Mucosa of rectum (tissue), 2 donors: Measurements from ENCODE around the gene SUMO3.
A peak's percentile ranks its signal among the peaks of the same experiment; 100 is the strongest.

ENCODE experiments used
- H3K27ac ChIP-seq, 2 donors: one replicate each; pipeline ENCODE4 v1.7.0; 2013; ENCODE audit warnings: inconsistent platforms in 2 of 2, low read depth in 2 of 2, low read length in 2 of 2
- H3K27me3 ChIP-seq, 2 donors: one replicate each; pipeline ENCODE4 v1.7.0; 2013; ENCODE audit warnings: low read length in 2 of 2; ENCODE audit not compliant: control insufficient read depth in 2 of 2, insufficient read depth in 2 of 2
- H3K36me3 ChIP-seq, 2 donors: one replicate each; pipeline ENCODE4 v1.7.0; 2013; ENCODE audit warnings: low read length in 2 of 2; ENCODE audit not compliant: control insufficient read depth in 2 of 2, insufficient read depth in 2 of 2
- H3K4me1 ChIP-seq, 2 donors: one replicate each; pipeline ENCODE4 v1.7.0; 2013; ENCODE audit warnings: low read length in 2 of 2, mild to moderate bottlenecking in 1 of 2; ENCODE audit not compliant: control insufficient read depth in 2 of 2, insufficient read depth in 2 of 2
- H3K4me3 ChIP-seq, 2 donors: one replicate each; pipeline ENCODE4 v1.7.0; 2013; ENCODE audit warnings: low read length in 2 of 2
- H3K9ac ChIP-seq, 2 donors: one replicate each; pipeline ENCODE4 v1.7.0; 2013; ENCODE audit warnings: low read length in 2 of 2, low read depth in 1 of 2, mild to moderate bottlenecking in 1 of 2
- H3K9me3 ChIP-seq, 2 donors: one replicate each; pipeline ENCODE4 v1.7.0; 2013; ENCODE audit warnings: low read length in 2 of 2; ENCODE audit not compliant: control insufficient read depth in 2 of 2
- donor health status: healthy.
- donor health status: Normal muscosa, but diverticular disease.

The SUMO3 gene

GRCh38 chr21:44847261-44848056 lies 29.6 kb upstream of the SUMO3 start:
- H3K9me3 ChIP-seq = no peaks in the 10 kb centered on the region
- peaks cover 16 to 23% of the 10 kb centered on the region in 2 donors for H3K36me3 ChIP-seq
- no peak overlapping the region for H3K27ac ChIP-seq
- no peak overlapping the region for H3K9ac ChIP-seq
- H3K27me3 ChIP-seq = peaks cover 0 to 4% of the 10 kb centered on the region in 2 donors
- peaks cover 46 to 52% of the 10 kb centered on the region in 2 donors for H3K4me1 ChIP-seq
- H3K4me3 ChIP-seq = no peak overlapping the region

GRCh38 chr21:44846485-44847260 lies 28.8 kb upstream of the SUMO3 start:
- Histone ChIP-seq H3K27ac (no peak overlapping the region), H3K4me1 (peaks cover 45 to 51% of the 10 kb centered on the region in 2 donors), H3K9ac (peak overlapping the region in 1 of 2 donors; percentile 47), H3K9me3 (no peaks in the 10 kb centered on the region), H3K27me3 (peaks cover 0 to 4% of the 10 kb centered on the region in 2 donors), H3K36me3 (peaks cover 16 to 21% of the 10 kb centered on the region in 2 donors), H3K4me3 (peak overlapping the region in 1 of 2 donors; percentile 57)

GRCh38 chr21:44846224-44846484 lies 28.3 kb upstream of the SUMO3 start:
- Histone ChIP-seq H3K9me3 (no peaks in the 10 kb centered on the region), H3K4me1 (peaks cover 45 to 51% of the 10 kb centered on the region in 2 donors), H3K27ac (no peak overlapping the region)

DNA sequence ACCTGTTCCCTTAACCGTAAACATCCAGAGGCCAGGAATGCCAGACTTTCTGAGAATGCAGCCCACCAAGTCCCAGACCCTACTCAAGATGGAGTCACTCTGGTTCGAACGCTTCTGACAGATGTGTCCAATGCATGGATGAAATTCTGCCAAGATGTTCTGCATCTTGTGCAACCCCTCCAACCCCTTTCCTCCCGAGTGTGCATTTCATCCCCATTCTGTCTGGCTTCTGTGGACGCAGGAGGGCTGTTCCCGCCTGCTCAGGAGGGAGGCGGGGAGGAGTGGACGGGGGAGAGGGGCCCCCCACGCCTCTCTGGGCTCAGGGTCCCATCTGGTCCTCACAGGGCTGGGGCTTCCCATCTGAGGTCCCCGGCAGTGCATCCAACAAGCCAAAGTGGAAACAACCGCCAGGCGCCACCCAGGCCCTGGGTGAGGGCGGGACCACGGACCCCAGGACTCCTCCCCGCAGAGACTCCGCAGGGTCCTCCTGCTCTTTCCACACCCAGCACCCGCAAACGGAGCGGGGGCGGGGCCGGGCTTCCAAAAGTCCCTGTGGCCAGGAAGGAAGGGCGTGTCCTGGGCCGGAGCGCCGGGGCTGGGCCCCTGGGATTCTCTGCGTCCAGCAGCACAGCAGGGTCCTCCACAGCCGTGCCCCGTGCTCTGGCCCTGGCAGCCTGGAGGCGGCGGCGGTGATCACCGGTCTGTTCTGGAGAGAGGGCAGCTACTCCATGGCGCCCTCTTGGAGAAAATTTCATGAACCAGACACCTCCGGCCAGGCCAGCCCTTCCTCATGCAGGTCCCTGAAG lies 27.8 kb upstream of the SUMO3 start:
- peak overlapping the region; percentile 24 to 57 for H3K4me3 ChIP-seq
- peak overlapping the region; percentile 29 to 32 for H3K9ac ChIP-seq

More at GRCh38 chr21:44846224-44846484, 28.3 kb upstream of the SUMO3 start:
- Histone ChIP-seq H3K36me3 (peaks cover 13 to 19% of the 10 kb centered on the region in 2 donors), H3K27me3 (peaks cover 0 to 4% of the 10 kb centered on the region in 2 donors), H3K4me3 (peak overlapping the region; percentile 24 to 57), H3K9ac (peak overlapping the region in 1 of 2 donors; percentile 29)

GRCh38 chr21:44844256-44844655 lies 26.4 kb upstream of the SUMO3 start:
- Histone ChIP-seq H3K4me3 (no peak overlapping the region), H3K9ac (no peak overlapping the region), H3K27me3 (peaks cover 0 to 4% of the 10 kb centered on the region in 2 donors), H3K4me1 (peaks cover 35 to 39% of the 10 kb centered on the region in 2 donors), H3K9me3 (no peaks in the 10 kb centered on the region), H3K27ac (no peak overlapping the region), H3K36me3 (peaks cover 2 to 3% of the 10 kb centered on the region in 2 donors)

More for the DNA sequence above, 27.8 kb upstream of the SUMO3 start:
- H3K36me3 ChIP-seq = peaks cover 8 to 14% of the 10 kb centered on the region in 2 donors
- H3K27ac ChIP-seq = no peak overlapping the region
- peaks cover 0 to 4% of the 10 kb centered on the region in 2 donors for H3K27me3 ChIP-seq
- H3K9me3 ChIP-seq = no peaks in the 10 kb centered on the region
- peaks cover 45 to 50% of the 10 kb centered on the region in 2 donors for H3K4me1 ChIP-seq

DNA sequence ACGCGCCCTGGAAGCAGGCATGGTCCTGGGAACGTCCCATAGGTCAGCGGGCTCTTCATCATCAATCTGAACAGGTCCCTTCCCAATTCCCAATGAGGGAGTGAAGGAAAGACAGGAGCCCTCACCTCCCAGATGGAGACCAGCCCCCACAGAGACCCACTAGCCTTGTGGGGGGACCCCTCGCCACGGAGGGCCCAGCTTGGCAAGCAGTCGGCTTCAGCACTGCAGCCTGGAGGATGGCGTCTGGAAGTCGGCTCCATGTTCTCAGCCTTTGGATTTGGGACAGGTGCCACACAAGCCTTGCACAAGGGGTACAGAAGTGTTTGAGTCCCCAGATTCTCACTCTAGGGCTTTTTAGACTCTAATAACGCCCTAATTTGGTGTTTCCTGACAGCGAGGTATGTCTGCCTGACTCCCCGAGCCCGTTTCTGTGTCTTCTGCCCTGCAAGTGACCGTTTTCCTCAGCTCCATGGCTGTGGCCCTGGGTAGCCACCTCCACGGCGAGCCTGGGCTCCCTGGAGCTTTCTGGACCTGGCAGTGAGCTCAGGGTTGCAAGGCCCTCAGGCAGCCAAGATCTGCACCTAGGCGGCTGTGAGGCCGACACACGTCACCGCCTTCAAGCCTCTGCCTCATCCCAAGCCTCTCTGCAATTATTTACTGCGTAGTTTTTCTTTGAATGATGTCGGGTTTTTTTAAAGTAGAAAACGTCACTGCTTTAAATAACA lies 25.0 kb upstream of the SUMO3 start:
- no peak overlapping the region for H3K9ac ChIP-seq
- H3K27me3 ChIP-seq = peaks cover 0 to 4% of the 10 kb centered on the region in 2 donors
- H3K4me1 ChIP-seq = peaks cover 27% of the 10 kb centered on the region in 2 donors
- no peak overlapping the region for H3K4me3 ChIP-seq
- no peaks in the 10 kb centered on the region for H3K9me3 ChIP-seq
- no peaks in the 10 kb centered on the region for H3K36me3 ChIP-seq
- H3K27ac ChIP-seq = no peak overlapping the region

DNA sequence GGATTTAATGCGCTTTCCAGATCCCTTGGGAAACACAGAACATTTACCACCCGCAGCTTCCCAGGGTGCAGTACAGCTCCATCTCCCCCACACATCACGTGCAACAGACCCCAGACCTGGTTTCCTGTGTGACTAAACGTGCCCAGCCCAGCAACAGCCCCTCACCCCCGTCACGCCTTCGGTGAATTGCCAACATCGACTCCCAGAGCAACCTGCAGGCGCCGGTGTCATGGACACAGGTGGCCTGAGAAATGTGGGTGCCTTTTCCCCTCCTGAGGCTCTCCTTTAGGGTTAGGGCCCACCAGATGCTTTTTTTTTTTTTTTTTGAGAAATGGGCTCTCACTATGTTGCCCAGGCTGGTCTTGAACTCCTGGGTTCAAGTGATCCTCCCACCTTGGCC lies 24.2 kb upstream of the SUMO3 start:
- Histone ChIP-seq H3K36me3 (no peaks in the 10 kb centered on the region), H3K4me3 (no peak overlapping the region), H3K9me3 (no peaks in the 10 kb centered on the region), H3K27me3 (peaks cover 0 to 4% of the 10 kb centered on the region in 2 donors), H3K9ac (no peak overlapping the region), H3K27ac (no peak overlapping the region), H3K4me1 (peaks cover 19 to 20% of the 10 kb centered on the region in 2 donors)

DNA sequence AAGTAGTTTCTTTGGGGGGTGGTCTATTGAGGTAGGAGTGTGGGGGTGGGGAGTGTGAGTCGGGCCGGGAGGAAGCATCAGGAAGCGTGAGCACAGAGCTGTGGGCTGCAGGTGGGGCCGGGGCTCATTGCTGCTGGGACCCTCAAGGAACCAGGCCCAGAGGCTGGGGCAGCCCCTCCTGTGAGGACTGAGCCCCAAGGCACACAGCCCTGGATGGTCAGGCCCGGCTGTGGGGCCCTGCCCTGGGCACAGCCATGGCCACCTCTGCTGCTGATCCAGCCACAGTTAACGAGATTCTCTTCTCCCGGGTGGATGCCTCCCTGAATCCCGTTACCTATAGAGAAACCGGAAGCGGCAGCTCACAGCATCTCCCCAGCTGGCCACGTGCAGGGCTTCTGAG lies 22.9 kb upstream of the SUMO3 start:
- no peaks in the 10 kb centered on the region for H3K36me3 ChIP-seq
- no peaks in the 10 kb centered on the region for H3K9me3 ChIP-seq
- H3K4me3 ChIP-seq = no peak overlapping the region
- peaks cover 0 to 4% of the 10 kb centered on the region in 2 donors for H3K27me3 ChIP-seq
- H3K9ac ChIP-seq = no peak overlapping the region
- no peak overlapping the region for H3K27ac ChIP-seq
- peaks cover 11 to 12% of the 10 kb centered on the region in 2 donors for H3K4me1 ChIP-seq

DNA sequence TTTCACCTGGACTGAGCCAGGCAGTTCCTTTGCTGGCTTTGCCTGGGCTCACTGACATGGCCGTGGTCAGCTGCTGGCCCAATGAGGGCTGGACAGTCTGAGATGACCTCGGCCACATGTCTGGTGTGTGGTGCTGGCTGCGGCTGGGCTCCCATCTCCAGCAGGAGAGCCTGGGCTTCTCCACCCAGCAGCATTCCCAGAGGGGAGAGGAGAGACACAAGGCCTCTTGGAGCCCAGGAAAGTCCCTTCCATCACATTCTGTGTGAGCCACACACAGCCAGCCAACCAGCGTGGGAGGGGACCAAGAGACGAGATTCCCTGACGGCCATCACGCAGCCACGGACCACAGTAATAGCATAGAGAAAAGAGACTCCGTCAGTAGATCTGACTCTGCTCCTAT lies 21.1 kb upstream of the SUMO3 start:
- Histone ChIP-seq H3K4me1 (peaks cover 5 to 11% of the 10 kb centered on the region in 2 donors), H3K27me3 (peaks cover 0 to 4% of the 10 kb centered on the region in 2 donors), H3K9ac (no peak overlapping the region), H3K27ac (no peak overlapping the region), H3K4me3 (no peak overlapping the region), H3K36me3 (no peaks in the 10 kb centered on the region), H3K9me3 (no peaks in the 10 kb centered on the region)
